ENCODE results near the gene GLP2R. TPM values are rescaled to one million over a fixed set of nuclear protein-coding genes. Genes with fewer than 3 reads are reported as not detected.

GLP2R gene
- total RNA-seq, 1 donor from 2014 or later, result 0.25 TPM

- no peaks in the 10 kb centered on the region for H3K36me3 ChIP-seq (ENCODE audit: control insufficient read depth, insufficient read depth, low read length)
- DNase-seq (ENCODE audit: low read depth), result no peak
- no peak overlapping the region for H3K4me3 ChIP-seq (ENCODE audit: low read depth, low read length)
- TF ChIP-seq CTCF (IDR thresholded peaks at IDR 0.05; ENCODE audit: insufficient read depth, low read length, poor library complexity, severe bottlenecking), result no peak
- peaks cover 2% of the 10 kb centered on the region for H3K27me3 ChIP-seq (ENCODE audit: control insufficient read depth, insufficient read depth, low read length)
These were observed 70.2 kb downstream of the GLP2R start for GRCh38 chr17:9895923-9896322.

DNA sequence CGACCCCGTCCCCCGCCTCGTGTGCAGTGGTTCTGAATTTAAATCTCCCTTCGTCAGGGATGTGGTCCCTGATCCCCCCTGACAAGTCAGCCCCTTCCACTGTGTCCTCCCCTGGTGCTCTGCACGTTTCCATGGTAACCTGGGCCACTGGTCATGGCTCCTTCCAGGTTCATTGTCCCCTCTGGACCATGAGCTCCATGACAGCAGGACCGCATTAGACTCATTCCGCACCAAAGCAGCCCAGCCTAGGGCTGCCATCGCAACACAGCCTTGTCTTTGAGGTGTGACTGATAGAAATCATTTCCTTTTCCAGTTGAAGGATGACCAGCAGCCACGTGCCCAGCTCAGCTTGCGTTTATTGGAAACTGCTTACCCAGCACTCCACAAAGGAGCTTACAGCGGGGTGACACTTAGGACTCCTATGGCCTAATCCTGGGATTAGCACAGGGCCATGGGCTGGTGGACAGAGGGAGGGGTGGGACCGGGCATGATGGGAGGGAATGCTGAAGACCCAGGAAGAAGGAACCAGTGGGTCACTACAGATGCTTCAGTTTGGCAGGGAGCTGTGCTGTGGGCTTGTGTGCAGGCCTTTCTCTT lies 71.7 kb downstream of the GLP2R start:
- H3K27me3 ChIP-seq (ENCODE audit: control insufficient read depth, insufficient read depth, low read length), result peaks cover 2% of the 10 kb centered on the region
- TF ChIP-seq CTCF (IDR thresholded peaks at IDR 0.05; ENCODE audit: insufficient read depth, low read length, poor library complexity, severe bottlenecking), result no peak
- no peaks in the 10 kb centered on the region for H3K36me3 ChIP-seq (ENCODE audit: control insufficient read depth, insufficient read depth, low read length)
- DNase-seq (ENCODE audit: low read depth), result no peak
- no peak overlapping the region for H3K4me3 ChIP-seq (ENCODE audit: low read depth, low read length)

DNA sequence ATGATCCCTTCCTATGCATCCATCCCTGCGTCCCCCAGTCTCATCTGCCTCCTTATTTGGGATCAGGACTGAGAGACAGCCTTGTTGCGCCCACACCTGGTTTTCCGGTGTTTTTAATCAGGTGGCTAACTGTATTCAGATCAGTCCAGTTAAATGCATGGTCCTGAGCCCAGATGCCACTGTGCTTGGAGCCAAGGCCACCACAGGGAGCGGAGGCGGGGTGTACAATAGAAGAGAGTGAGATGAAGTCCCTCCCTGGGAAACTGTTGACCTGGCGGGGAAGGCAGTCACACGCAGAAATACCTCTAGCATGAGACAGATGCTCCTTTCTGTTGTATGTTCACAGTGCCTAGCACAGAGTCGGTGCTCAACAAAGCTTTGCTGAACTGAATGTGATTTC lies 73.1 kb downstream of the GLP2R start:
- Histone ChIP-seq H3K4me3 (ENCODE audit: low read depth, low read length) (no peak overlapping the region), H3K27me3 (ENCODE audit: control insufficient read depth, insufficient read depth, low read length) (peaks cover 2% of the 10 kb centered on the region), H3K36me3 (ENCODE audit: control insufficient read depth, insufficient read depth, low read length) (no peaks in the 10 kb centered on the region)
- TF ChIP-seq CTCF (IDR thresholded peaks at IDR 0.05; ENCODE audit: insufficient read depth, low read length, poor library complexity, severe bottlenecking), result no peak
- no peak for DNase-seq (ENCODE audit: low read depth)

- H3K4me3 ChIP-seq (ENCODE audit: low read depth, low read length), result no peak overlapping the region
- no peaks in the 10 kb centered on the region for H3K36me3 ChIP-seq (ENCODE audit: control insufficient read depth, insufficient read depth, low read length)
- TF ChIP-seq CTCF (IDR thresholded peaks at IDR 0.05; ENCODE audit: insufficient read depth, low read length, poor library complexity, severe bottlenecking), result no peak
- no peak for DNase-seq (ENCODE audit: low read depth)
- peaks cover 2% of the 10 kb centered on the region for H3K27me3 ChIP-seq (ENCODE audit: control insufficient read depth, insufficient read depth, low read length)
These were observed 73.7 kb downstream of the GLP2R start for GRCh38 chr17:9899280-9900043.

DNA sequence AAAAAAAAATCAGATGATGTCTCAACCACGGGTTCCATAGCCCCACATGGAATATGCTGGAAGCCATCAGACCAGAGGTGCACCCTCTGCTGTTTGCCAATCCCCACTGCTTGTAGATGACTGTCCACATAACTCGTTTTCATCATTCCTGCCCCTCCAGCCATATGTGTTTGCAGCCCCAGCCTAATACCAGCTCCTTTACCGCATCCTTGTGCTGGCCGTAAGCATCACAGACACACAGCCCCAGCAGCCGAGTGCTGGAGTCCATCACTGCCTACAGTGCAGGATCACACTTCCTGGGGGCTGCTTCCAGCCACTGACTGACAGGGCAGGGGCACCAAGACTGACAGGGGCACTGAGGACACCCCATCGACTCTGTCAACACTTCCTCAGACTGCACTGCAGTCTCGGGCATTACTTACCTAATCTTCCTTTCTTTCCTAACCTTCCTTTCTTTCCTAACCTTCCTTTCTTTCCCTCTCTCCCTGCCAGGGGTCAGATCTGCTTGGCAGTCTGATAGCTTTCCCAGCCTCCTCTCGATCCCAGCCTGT lies 74.4 kb downstream of the GLP2R start:
- no peak for TF ChIP-seq CTCF (IDR thresholded peaks at IDR 0.05; ENCODE audit: insufficient read depth, low read length, poor library complexity, severe bottlenecking)
- peaks cover 2% of the 10 kb centered on the region for H3K27me3 ChIP-seq (ENCODE audit: control insufficient read depth, insufficient read depth, low read length)
- no peak for DNase-seq (ENCODE audit: low read depth)
- H3K4me3 ChIP-seq (ENCODE audit: low read depth, low read length), result no peak overlapping the region
- H3K36me3 ChIP-seq (ENCODE audit: control insufficient read depth, insufficient read depth, low read length), result no peaks in the 10 kb centered on the region
